Hepatocyte (in vitro differentiated cells): Measurements from ENCODE around the gene MS4A15. TPM values are rescaled to one million over a fixed set of nuclear protein-coding genes. Genes with fewer than 3 reads are reported as not detected.

Experiments
- DNase-seq: peaks from one replicate; pipeline ENCODE4 v3.0.0-alpha.2; 2016; ENCODE audit warnings: low spot score
- H2AFZ ChIP-seq: fragments of 200-600 bp; sonication (generic); 2 replicates; pipeline ENCODE4 v1.6.0; 2016; ENCODE audit warnings: antibody characterized with exemption, mild to moderate bottlenecking
- H3K27ac ChIP-seq: fragments of 200-600 bp; sonication (generic); 2 replicates; pipeline ENCODE4 v1.5.1; 2016; ENCODE audit warnings: mild to moderate bottlenecking
- H3K27me3 ChIP-seq: fragments of 200-600 bp; sonication (generic); 2 replicates; pipeline ENCODE4 v1.6.1; 2016
- H3K36me3 ChIP-seq: fragments of 200-600 bp; sonication (generic); replicated peaks from 2 replicates; pipeline ENCODE4 v1.5.1; 2016; ENCODE audit warnings: low read depth; ENCODE audit not compliant: insufficient read depth
- H3K4me1 ChIP-seq: fragments of 200-600 bp; sonication (generic); 2 replicates; pipeline ENCODE4 v1.5.1; 2016; ENCODE audit warnings: mild to moderate bottlenecking, moderate library complexity; ENCODE audit not compliant: insufficient read depth
- H3K4me2 ChIP-seq: fragments of 200-600 bp; sonication (generic); 2 replicates; pipeline ENCODE4 v1.6.0; 2016
- H3K4me3 ChIP-seq: fragments of 200-600 bp; sonication (generic); 2 replicates; pipeline ENCODE4 v1.5.1; 2016; ENCODE audit warnings: mild to moderate bottlenecking
- H3K79me2 ChIP-seq: fragments of 200-600 bp; sonication (generic); 2 replicates; pipeline ENCODE4 v1.6.0; 2017; ENCODE audit warnings: mild to moderate bottlenecking
- H3K9me2 ChIP-seq: fragments of 200-600 bp; sonication (generic); replicated peaks from 2 replicates; pipeline ENCODE4 v1.6.0; 2017; ENCODE audit warnings: mild to moderate bottlenecking; ENCODE audit not compliant: insufficient read depth
- H3K9me3 ChIP-seq: fragments of 200-600 bp; sonication (generic); 2 replicates; pipeline ENCODE4 v1.5.1; 2016; ENCODE audit warnings: low read depth, mild to moderate bottlenecking
- H4K20me1 ChIP-seq: fragments of 200-600 bp; sonication (generic); 2 replicates; pipeline ENCODE4 v1.6.0; 2016; ENCODE audit warnings: mild to moderate bottlenecking; ENCODE audit not compliant: insufficient read depth, poor library complexity, severe bottlenecking
- CTCF ChIP-seq: fragments of 200-600 bp; sonication (generic); IDR thresholded peaks from 2 replicates; pipeline ENCODE4 v1.5.1; 2016; ENCODE audit warnings: antibody characterized with exemption, mild to moderate bottlenecking; ENCODE audit not compliant: poor library complexity
- EZH2 ChIP-seq: fragments of 200-600 bp; sonication (generic); IDR thresholded peaks from 2 replicates; pipeline ENCODE4 v1.6.1; 2016; ENCODE audit warnings: antibody characterized with exemption, mild to moderate bottlenecking, borderline replicate concordance
- EZH2phosphoT487 ChIP-seq: fragments of 200-600 bp; sonication (generic); IDR thresholded peaks from one replicate; pipeline ENCODE4 v1.6.1; 2018; ENCODE audit warnings: antibody characterized with exemption, mild to moderate bottlenecking, low read depth, moderate library complexity; ENCODE audit not compliant: unreplicated experiment, severe bottlenecking
- WGBS: methylation state at CpG from one replicate; pipeline ENCODE4 v1.1.6; 2016; ENCODE audit warnings: low lambda C conversion rate; ENCODE audit errors: missing lambda C conversion rate; 5-methylcytosine and 5-hydroxymethylcytosine counted together
- polyA plus RNA-seq: library from polyadenylated mRNA; unstranded; fragments of >200 nt; fragmentation: Nextera tagmentation; extraction: Ambion mirVana; gene quantifications from 2 replicates; pipeline ENCODE4 v1.2.1, GENCODE V29; 2016
- total RNA-seq: library from RNA; depleted of rRNA; stranded (reverse); fragments of >200 nt; gene quantifications from 2 replicates; pipeline ENCODE4 v1.2.3, GENCODE V29; 2014

Gene MS4A15
- total and polyA plus RNA-seq, 2 experiments from 2014 or later: 1.1 to 4.3 TPM

- Histone ChIP-seq H3K9me2 (no peaks in the 10 kb centered on the region), H3K4me1 (peaks cover 2% of the 10 kb centered on the region), H3K27ac (no peak overlapping the region), H3K9me3 (no peaks in the 10 kb centered on the region), H3K27me3 (no peaks in the 10 kb centered on the region), H2AFZ (no peak overlapping the region), H4K20me1 (no peaks in the 10 kb centered on the region), H3K79me2 (no peaks in the 10 kb centered on the region), H3K36me3 (no peaks in the 10 kb centered on the region), H3K4me3 (no peak overlapping the region), H3K4me2 (no peak overlapping the region)
- no peak for TF ChIP-seq EZH2
- TF ChIP-seq CTCF: no peak
- TF ChIP-seq EZH2phosphoT487: no peak
- 84% methylated on average over 4 of the region's 4 CpGs for WGBS
- DNase-seq: no peak
Measured at GRCh38 chr11:60781981-60782316, 25.3 kb downstream of the MS4A15 start.

GRCh38 chr11:60782393-60783140, 25.9 kb downstream of the MS4A15 start:
- Histone ChIP-seq H3K27me3 (no peaks in the 10 kb centered on the region), H3K4me2 (no peak overlapping the region), H3K9me3 (no peaks in the 10 kb centered on the region), H2AFZ (no peak overlapping the region), H3K4me1 (peaks cover 5% of the 10 kb centered on the region), H3K36me3 (no peaks in the 10 kb centered on the region), H3K9me2 (no peaks in the 10 kb centered on the region), H3K79me2 (no peaks in the 10 kb centered on the region), H3K27ac (no peak overlapping the region), H3K4me3 (no peak overlapping the region), H4K20me1 (no peaks in the 10 kb centered on the region)
- no peak for DNase-seq
- TF ChIP-seq CTCF (no peak), EZH2phosphoT487 (no peak), EZH2 (no peak)
- WGBS: 78% methylated on average over 12 of the region's 12 CpGs

- WGBS: 95% methylated on average over 7 of the region's 8 CpGs
Measured at GRCh38 chr11:60783141-60783484, 26.4 kb downstream of the MS4A15 start.

More at GRCh38 chr11:60783141-60783484, 26.4 kb downstream of the MS4A15 start:
- Histone ChIP-seq H3K4me2 (no peak overlapping the region), H3K79me2 (no peaks in the 10 kb centered on the region), H2AFZ (no peak overlapping the region), H3K36me3 (no peaks in the 10 kb centered on the region), H3K4me1 (peaks cover 5% of the 10 kb centered on the region), H3K9me2 (no peaks in the 10 kb centered on the region), H3K27me3 (no peaks in the 10 kb centered on the region), H4K20me1 (no peaks in the 10 kb centered on the region), H3K4me3 (no peak overlapping the region), H3K9me3 (no peaks in the 10 kb centered on the region), H3K27ac (no peak overlapping the region)
- DNase-seq: no peak
- TF ChIP-seq CTCF (no peak), EZH2phosphoT487 (no peak), EZH2 (no peak)
